ENCODE measurements around the gene TMEM35B.
A peak's percentile ranks its signal among the peaks of the same experiment; 100 is the strongest.
"Not testable (repeated sequence)": the region's sequence is repeated elsewhere in the genome, so short reads cannot be mapped to it uniquely, and the experiment has no call there.

Gene TMEM35B

DNA sequence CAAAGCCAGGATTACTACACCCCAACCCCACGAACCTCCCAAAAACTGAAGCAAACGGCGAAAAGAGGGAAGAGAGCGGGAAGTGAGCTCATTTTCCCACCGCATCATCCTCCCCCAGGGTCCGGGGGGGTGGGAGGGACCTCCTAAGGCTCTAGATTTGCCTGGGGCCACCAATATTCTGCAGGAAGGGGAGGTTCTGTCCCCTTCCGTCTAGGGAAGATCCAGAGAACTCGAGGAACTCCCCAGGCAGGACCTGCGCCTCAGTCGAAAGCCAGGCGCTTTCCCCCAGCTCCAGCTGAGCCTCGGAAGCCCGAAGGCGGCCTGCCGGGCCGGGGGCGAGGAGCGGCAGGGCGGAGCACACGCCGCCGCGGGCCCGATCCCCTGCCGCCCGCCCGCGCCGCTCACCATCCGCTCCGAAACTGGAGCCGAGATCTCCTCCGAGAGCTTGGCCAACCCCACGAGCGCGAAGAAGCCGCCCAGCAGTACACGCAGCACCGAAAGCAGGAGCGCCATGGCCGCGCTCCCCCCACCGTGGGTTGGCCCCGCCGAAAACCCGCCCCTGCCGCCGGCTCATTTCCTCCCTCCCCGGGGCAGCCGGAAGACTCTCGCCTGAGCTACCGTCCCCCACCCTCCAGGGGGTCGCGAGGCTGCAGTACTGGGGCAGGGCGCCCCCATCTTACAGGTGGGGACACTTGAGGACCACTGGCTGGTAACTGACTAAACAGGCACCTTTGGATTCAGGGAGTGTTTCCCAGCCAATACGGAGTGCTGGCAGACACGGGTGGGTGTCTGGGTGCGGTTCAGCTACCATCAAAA lies at the start of gene TMEM35B:
Gene TMEM35B, minus strand, starts transcription at position 555 of the 816 bp plus-strand sequence. Its CDS starts 42 bp downstream, at position 513.
- peak; percentile 65 for DNase-seq

DNA sequence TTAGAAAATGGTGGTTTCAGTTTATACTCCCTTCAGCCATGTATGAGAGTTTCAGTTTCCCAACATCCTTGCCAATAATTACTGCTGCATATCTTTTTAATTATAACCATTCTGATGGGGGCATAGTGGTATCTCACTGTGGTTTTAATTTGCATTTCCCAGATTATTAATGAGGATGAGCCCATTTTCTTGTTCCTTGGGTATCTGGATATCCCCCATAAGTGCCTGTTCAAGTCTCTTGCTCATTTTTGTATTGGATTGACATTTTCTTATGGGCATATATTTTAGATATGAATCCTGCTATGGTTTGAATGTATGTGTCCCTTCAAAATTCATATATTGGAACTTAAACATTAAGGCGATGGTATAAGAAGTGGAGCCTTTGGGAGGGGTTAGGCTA lies 48.2 kb upstream of the TMEM35B start:
- DNase-seq, result no peak

DNA sequence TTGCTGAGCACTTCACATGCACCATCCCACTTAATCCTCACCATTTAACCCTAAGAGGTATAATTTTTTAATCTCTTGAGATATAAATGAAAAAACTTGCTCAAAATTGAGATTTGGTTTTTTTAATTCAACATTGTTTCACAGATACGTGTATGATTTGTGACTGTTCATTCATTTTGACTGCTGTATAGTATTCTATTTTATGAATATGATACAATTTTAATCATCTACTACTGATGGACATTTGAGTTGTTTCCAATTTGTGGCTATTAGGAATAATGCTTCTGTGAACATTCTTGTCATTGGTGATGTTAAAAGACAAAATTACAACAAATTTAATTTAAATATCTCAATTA lies 47.2 kb upstream of the TMEM35B start:
- DNase-seq, result no peak

DNA sequence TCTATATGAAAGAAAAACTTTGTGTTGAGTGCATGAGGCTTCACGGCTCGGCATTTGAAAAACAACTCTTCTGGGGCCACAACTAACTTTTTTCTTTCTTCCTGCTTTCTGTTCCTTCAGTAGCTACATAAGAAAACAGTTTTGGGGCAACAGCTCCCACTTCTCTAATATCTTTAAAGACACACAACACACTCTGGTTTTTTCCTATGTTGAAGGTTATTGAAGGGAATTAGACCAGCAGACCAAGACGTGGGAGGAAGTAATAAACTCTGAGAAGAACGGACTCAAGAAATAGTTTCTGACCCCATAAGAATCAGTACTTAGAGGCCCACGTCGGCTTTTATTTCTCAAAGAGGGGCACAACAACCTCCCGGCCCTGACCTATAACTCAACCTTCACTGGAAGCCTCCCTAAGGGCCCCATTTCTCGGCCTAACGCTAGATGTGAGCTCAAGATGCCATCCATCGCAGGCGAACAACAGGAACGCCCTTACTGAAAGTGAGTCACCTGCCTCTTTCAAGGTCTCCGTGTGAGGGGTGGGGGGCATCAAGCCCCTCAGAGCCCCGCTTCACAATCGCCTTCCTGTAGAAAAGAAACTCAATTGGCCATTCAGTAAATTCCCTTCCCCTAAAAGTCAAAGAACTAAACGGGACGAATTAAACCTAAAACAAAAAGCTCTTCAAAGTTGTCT lies 45.8 kb upstream of the TMEM35B start:
- no peak for DNase-seq

DNA sequence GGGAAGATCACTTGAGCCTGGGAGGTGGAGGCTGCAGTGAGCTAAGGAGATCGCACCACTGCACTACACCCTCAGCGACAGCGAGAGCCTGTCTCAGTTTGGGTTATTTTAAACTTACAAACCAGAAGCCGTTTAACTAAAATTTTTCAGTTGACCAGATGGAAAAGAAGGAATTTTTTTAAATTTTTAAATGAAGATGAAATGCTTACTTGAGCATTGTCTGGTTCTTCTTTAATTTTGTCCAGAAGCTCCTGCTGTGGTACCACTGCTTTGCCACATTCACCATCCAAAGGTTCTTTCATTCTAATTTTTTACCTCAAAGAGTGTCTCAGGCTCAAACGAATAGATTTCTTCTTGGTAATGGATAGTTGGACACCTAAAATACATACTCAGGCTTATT lies 45.2 kb upstream of the TMEM35B start:
- DNase-seq, result no peak

DNA sequence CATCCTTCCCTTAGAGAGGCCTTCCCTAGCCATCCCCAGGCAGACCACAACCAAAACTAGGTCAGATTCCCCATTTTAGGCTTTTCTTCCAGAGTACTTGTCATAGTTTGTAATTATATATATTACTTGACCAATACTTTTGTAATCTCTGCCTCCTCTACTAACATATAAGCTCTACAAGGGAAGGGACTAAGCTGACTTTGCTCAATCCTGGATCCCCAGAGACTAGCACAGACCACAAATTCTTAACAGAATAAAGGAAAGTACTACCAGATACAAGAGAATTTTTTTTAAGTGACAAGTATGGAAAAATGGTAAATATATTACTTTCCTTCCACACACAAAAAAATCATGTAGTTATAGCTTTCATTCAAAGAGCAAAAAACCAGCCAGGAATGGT lies 44.6 kb upstream of the TMEM35B start:
- no peak for DNase-seq

DNA sequence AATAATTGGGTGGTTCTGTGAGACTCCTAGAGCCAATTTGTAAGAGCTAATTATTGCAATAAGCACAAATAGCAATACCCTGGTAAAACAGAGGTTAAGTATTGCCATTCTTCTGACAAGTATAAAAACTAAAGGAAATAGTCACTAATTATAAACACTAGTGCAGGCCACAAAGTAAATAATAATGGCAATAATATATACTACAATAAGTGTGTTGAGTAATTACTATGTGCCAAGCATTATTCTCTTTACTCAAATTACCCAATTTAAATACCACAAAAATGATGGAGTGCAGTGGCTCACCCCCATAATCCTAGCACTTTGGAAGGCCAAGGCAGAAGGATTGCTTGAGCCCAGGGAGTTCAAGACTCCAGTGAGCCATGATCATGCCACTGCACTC lies 31.3 kb upstream of the TMEM35B start:
- no peak for DNase-seq

DNA sequence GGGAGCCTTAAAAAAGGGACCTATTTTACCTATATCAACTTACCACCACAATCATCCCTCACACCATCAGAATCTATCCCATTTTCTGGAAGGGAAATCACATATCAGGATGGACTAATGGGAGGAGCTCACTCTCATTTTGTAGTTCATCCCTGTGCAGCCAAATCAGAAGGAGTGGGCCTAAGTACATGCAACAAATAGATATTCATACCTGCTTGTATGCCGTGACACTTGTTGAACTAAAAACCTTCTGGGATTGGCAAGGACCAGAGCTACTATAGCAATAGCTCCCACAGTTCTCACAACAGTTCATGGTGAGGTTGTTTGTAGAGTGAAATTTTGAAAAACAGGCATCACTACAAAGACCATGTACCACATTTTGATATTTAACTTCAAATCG lies 29.3 kb upstream of the TMEM35B start:
- no peak for DNase-seq

DNA sequence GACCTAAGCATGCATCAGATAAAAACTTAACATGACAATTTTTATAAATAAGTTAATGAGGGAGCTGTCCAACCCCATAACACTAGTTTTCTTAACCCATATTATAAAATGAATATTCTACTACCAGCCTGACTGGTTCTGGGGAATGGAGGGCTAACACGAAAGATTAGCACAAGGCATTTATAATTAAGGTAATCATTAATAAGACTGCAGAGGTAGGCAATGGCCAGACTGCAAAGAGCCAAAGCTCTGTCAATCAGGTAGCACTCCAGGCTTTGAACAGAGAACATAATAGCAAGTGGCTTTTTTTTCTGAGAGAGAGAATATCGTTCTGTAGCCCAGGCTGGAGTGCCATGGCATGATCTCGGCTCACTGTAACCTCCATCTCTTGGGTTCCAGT lies 20.6 kb upstream of the TMEM35B start:
- DNase-seq, result no peak

DNA sequence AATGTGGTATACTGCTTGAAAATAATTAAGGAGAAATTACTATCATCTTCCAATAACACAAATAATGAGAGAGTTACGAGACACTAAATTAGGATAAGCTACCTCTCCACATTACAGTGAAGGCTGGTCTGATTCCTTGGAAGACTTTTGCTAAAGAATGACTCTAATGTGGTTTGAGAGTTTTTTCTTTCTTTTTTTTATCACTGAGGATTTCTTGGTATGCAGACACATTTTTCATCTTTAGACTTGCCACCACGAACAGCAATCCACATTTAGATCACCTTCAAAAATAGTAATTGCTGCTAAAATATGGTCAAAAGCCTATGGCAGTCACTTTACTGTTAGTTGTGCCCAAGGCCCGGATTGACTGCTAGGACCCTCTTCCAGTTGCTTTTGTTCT lies 16.6 kb upstream of the TMEM35B start:
- DNase-seq, result no peak

DNA sequence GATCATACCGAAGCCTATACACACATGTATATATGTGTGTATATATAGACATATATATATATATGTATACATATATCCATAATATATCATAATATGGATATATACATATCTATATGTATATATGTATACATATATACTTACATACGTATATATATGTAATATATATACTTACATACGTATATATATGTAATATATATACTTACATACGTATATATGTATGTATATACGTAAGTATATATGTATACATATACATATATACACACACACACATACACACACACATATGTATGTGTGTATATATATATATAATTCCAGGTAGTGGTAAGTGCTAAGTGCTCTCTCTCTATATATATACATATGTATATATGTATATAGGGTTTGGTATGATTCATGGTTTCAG lies 9.7 kb upstream of the TMEM35B start:
- no peak for DNase-seq

DNA sequence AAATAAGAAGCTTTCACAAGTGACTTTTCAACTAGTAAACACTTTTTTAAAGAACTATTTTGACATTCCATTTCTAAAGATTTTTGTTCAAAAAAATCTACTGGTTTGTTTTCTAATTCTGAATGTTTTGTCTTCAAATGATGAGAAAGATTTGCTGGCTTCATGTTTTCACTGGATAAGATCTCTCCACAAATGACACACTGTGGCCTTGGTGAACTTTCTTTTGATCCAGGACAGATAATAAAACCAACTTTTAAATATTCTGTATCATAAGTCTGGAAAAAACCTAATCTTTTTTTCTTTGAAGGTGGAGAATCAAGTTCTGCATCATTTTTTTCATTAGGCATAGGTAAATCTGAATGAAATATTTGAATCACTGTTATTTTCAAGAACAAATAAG lies 3.4 kb upstream of the TMEM35B start:
- DNase-seq, result no peak

DNA sequence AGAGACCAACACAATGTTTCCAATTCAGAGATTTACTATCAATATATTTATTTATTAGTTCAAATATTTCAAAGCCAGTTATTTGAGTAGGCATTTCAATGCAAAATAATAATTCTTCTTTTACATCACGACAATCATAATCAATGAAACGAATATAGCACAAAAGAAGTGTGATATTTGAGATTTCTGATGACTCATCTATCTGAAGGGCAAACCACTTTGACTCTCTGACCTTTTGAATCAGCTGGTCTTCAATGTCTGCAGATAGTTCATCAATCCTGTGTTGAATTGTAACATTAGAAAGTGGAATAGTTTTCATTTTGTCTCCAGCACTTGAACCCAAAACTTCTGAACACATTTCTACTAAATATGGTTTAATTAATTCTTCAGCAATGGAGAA lies 3.0 kb upstream of the TMEM35B start:
- DNase-seq, result no peak

DNA sequence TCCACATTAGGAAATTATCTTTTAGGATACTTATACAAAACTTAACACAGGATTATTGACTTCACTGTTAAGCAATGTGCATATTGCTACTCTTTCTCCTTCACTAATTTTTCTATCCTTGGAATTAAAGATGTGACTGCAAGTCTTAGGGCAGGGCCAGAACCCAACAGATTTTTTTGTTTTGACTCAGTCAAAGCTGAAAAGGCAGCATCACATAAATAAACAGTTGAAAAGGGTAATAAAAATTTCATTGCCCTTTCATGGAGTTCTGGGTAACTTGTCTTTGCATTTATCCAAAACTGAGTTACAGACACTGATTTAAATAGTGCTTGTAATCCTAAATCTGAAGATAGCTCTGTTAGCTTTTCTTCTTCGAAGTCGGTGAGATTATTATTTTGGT lies 1.9 kb upstream of the TMEM35B start:
- DNase-seq, result no peak

DNA sequence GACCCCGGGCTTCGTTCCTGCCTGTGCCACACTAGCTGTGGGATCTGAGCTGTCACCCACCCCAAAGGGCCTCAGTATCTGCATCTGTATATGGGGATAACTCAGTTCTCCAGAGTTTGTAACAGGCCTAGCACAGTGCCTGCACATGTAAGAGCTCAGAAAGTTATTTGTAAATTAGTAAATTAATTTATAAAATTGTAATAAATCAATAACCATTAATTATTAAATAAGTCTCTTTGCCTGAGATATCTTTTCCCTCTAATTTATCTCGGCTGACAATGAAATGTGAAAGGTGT lies 410 bp upstream of the TMEM35B start:
- DNase-seq, result not testable (repeated sequence)

DNA sequence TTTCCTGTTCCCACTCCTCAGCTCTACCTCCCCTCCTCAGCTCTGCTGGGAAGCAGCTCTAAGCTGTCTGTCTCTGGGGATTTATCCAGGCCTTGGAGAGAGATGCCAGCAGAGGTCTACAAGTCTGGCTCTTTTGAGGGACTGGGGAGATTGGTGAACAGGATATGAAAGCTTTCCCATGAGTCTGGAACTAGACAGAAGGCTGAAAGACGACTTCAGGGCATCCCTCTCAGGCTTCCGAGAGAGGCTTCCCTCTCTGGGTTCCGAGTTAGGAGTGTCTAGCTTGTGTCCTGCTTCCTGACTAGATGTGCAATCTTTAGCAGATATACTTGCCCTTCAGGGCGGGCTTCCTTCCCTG lies 733 bp downstream of the TMEM35B start:
- DNase-seq, result peak; percentile 21

DNA sequence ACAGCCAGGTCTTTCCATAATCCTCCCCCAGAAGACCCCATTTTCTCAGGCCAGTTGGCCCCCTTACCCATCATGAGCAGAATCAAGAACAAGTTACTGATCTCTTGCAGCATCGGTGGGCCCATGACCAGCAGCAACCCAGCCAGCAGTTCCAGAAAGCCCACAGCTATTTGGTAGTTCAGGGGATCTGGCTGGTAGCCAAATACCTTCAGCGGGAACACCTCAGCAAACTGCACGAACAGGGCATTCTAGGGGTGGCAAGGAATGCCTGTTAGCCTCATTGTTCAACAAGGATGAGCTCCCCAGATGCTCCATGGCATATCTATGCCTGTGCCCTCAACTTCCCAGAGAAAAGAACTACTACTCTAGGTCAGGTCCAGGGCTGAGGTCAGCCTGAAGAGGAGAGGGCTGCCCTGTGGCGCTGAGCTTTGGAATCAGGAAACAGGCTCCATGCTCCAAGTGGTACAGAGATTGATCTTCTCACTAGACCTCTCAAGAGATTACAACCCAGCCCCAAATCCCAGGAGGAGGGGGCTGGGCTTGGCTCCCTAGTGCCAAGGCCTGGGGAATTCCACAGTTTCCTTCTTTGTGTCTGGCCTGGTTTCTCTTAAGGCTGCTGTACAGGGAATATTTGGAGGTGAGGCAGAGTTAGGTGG lies 1.3 kb downstream of the TMEM35B start:
- no peak for DNase-seq

DNA sequence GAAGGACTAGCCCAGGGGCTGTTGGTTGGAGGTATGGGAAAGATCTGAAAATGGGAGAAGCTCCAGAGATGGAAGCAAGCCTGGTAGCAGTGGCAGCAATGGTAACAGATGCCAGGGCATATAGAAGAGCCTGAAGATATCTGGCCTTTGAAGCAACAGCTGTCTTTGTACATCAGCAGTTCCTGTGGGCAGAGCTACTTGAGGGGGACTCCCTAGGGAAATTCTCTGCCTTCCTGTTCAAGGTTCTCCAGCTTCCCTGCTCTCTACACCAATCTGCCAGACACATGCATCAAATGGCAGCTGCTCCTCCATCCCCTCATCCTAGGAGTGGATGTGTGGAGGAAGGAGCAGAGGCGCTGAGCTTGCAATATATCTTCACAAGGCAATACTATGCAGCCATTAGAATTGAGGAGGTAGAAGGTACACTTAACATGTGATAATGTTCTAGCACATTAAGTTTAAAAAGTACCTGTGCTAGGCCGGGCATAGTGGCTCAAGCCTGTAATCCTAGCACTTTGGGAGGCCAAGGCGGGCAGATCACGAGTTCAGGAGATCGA lies 2.2 kb downstream of the TMEM35B start:
- DNase-seq, result no peak

DNA sequence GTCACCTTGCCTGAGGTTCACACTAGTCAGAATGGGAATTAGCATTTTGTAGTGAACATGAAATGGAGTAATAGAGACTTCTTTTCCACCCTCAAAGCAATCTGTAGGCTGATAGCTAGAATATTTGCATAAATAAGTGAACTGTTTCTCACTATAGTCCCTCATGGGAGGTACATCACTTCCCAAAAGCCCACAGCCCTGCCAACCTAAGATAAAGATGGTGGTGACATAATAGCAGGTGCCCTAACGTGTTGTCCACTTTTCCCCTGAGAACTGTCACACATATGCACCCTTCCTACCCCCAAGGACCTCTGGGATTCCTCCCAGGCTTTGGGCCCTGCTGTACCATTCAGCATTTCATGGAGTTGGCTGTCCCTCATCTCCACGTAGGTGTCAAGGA lies 4.4 kb downstream of the TMEM35B start:
- no peak for DNase-seq

DNA sequence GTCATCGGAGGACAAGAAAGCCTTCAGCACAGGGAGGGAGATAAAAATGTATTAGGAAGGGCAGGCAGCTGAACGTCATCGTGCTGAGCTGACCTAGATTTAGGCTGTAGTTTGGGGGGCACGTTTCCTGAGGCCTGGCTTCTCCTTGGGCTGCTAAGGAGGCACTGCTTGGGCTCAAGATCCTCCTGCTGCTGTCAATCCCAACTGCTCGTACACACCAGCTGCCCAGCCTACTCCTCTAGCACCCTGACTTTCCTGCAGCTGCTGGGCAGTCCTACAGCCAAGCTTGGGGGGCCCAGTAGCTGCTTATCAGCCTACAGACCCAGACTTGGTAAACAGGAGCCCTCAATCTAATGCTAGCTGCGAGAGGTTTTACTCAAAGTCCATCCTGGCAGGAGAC lies 6.2 kb downstream of the TMEM35B start:
- DNase-seq, result no peak

DNA sequence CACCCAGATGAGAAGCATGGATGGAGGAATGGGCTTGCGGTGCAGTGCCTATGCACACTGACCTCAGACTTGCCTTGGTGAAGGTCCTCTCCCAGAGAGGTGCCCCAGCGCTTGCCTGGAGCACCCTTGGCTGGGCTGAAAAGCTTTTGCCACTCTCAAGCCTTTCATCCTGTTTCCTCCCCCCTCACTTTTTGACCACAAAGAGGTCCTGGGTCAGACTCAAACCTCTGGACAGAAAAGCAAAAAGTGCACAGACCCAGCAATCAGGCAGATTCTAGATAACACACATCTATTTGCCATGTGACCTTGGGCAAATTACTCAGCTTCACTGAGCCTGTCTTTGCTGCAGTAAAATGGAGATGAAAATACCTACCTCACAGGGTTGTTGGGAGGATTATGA lies 7.3 kb downstream of the TMEM35B start:
- DNase-seq, result no peak

DNA sequence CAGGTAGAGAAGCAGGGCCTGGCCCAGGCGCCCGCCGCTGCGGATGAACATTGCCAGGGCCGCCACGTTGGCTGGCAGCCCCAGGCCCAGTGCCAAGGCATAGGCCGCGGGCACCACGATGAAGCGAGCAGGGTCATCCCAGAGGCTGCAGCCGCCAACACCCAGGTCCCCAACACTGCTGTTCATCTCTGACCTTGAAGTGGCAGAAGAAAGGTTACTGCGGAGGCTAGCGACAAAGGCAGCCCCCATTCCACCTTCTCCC lies 8.0 kb downstream of the TMEM35B start:
- no peak for DNase-seq

DNA sequence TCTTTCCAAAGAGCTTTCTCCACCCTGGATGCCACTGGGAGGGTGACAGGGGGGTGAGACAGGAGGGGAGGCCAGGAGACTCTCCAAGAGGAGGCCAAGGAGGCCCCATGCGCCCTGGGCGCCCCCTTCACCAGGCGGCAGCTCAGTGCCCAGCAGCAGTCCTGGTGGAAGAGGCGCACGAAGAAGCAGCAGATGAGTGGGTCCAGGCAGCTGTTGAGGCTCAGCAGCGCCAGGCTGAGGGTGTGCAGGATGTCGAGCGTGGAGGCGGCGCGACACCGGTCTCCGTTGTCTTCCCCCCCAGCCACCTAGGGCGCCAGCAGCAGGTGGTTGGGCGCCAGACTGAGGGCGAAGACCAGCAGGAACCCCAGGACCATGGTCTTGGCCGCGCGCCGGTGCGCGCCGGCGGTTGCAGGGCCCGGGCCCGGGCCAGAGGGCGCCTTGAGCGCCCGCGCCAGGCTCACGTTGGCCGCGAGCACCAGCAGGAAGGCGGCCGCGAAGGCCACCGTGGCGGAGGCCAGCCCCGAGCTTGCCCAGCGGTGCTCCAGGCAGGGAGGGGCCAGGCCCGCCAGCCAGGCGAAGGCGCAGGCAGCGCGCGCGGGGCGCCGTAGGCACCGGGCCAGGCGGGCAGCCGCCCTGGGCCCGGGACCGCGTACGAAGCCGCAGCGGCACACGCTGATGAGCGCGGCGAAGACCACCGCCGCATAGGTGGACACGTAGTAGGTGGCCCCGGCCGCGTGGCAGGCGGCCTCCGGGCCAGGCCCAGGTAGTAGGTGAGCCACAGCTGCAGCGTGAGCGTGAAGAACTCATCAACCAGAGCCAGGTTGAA lies 8.6 kb downstream of the TMEM35B start:
- DNase-seq, result no peak

DNA sequence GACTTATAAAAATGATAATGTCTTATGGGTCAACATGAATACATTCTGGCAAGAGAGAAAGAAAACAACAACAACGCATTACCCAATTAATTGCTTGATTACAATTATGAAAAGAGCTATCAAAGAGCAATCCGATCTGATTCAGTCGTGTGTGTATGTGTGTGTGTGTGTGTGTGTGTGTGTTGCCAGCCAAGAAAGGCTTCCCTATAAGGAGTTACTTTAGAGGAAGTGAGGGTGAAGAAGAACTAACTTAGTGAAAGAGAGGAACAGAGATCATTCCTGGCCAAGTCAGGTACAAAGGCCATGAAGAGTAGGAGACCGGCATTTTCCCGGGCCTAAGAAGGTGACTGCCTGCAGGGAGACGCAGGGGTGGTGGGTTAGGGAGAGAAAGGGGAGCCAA lies 9.4 kb downstream of the TMEM35B start:
- DNase-seq, result no peak
